HEK293T (cell line): ENCODE data around the gene TSPAN7.

ENCODE experiments used
- CTBP1 ChIP-seq: fragments of 450-650 bp; IDR thresholded peaks from 2 replicates; pipeline ENCODE4 v1.6.1; 2016; ENCODE audit warnings: borderline replicate concordance
- ELF4 ChIP-seq: fragments of 450-650 bp; IDR thresholded peaks from 2 replicates; pipeline ENCODE4 v1.6.1; 2017; ENCODE audit warnings: antibody characterized with exemption
- SUZ12 ChIP-seq: fragments of 450-650 bp; IDR thresholded peaks from 2 replicates; pipeline ENCODE4 v1.6.1; 2016; ENCODE audit warnings: mild to moderate bottlenecking
- ZNF384 ChIP-seq: fragments of 450-650 bp; IDR thresholded peaks from 2 replicates; pipeline ENCODE4 v1.6.1; 2016

DNA sequence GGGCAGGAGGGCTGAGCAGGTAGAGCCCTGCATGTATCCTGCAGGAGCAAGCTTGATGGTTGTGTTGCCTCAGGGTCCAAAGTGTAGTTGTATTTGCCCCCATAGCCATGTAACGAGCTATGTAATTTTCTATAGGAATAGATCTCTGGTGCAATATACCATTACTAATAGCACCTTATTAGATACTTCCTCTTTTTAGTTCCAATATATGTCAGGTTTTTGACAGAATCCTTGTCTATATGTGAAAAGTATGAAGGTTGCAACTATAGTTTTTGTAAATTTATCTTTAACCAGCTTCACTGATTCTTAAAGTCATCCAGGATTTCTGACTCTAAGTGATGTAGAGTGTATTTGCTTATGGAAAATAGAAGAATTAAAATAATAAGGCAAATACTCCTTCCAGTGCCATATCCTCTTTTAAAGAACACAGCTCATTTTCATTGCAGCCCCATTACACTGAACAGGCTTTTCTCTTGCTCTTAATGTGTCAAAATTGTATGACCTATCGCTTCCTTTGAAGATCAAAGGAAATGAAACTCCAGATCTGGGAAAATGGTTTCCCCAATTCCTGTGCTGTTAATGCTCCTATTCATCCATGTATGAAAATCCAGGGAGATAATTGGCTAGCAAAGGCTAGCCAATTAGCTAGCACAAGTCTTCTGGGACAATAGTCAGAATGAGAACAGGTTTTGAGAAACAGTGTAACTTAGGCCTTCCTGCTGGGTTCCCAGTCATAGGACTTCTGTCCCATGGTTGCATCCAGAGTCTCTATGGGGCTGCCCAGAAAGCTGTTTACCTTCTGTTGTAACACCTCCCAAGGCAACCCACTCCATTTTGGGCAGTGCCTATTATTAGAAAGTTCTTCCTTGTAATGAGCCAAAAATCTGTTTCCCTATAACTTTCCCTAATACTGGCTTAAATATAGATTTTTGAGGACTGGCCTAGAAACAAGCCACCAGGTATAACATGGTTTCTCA is 90.6 kb downstream of the TSPAN7 start:
- TF ChIP-seq ZNF384 (no peak), SUZ12 (no peak), ELF4 (no peak), CTBP1 (no peak)
